K562 (cell line): ENCODE data around the gene CREG1. TPM values are rescaled to one million over a fixed set of nuclear protein-coding genes. Genes with fewer than 3 reads are reported as not detected.
A peak's percentile ranks its signal among the peaks of the same experiment; 100 is the strongest.

Experiments used
- ATAC-seq: fragments of 200-7000 bp; cut with Tn5 transposase; 3 replicates; pipeline ENCODE4 v1.9.1; 2020; ENCODE audit warnings: moderate library complexity
- BruUV-seq: library from RNA; stranded (reverse); fragments of 400-500 nt; replicated peaks from 2 replicates; lab custom pipeline; 2021; lab: Mats Ljungman, UMichigan
- CTCF ChIA-PET: fragments of 300-600 bp; formaldehyde crosslinking; extraction: SDS; loops from one replicate; lab custom pipeline; 2021; ENCODE audit warnings: low intra/inter-chr PET ratio; lab: Yijun Ruan, JAX
- POLR2A ChIA-PET: fragments of 300-600, 350-650 bp; sonication (Branson Sonifier 250); formaldehyde crosslinking; extraction: SDS; loops from one replicate; lab custom pipeline; 2021; ENCODE audit warnings: antibody characterized with exemption, inconsistent platforms; lab: Yijun Ruan, JAX
- DNase-seq, 4 experiments: peaks; one replicate each; pipeline versions ENCODE4 v3.0.0 to v3.0.0-alpha.2; 2011 to 2018; ENCODE audit warnings: low spot score in 3 of 4, mixed read lengths in 3 of 4; ENCODE audit errors: extremely low read depth in 1 of 4
- FAIRE-seq: peaks from 2 replicates; lab custom pipeline; 2011; peaks lifted over from hg19 to GRCh38; lab: Jason Lieb, UNC
- H2AFZ ChIP-seq: 2 replicates; pipeline ENCODE4 v1.6.0; 2011; ENCODE audit warnings: low read depth, low read length, control low read depth, inconsistent platforms
- H3K27ac ChIP-seq: fragments of 200-600 bp; 3 replicates; pipeline ENCODE4 v1.8.0; 2011; ENCODE audit warnings: low read depth, mild to moderate bottlenecking, control low read depth, inconsistent platforms, low read length, moderate library complexity, mixed read lengths; ENCODE audit errors: extremely low read depth
- H3K27me3 ChIP-seq, 2 experiments: fragments of 300-600 bp in 1 of 2; 2 replicates in 1 of 2; 3 replicates in 1 of 2; pipeline versions ENCODE4 v1.6.0 to v1.8.0; 2011; ENCODE audit warnings: inconsistent platforms in 2 of 2, low read length in 2 of 2, mild to moderate bottlenecking in 1 of 2, mixed read lengths in 1 of 2, moderate library complexity in 1 of 2; ENCODE audit not compliant: control insufficient read depth in 2 of 2, insufficient read depth in 2 of 2
- H3K36me3 ChIP-seq: fragments of 300-600 bp; 3 replicates; pipeline ENCODE4 v1.8.0; 2011; ENCODE audit warnings: mild to moderate bottlenecking, low read length, inconsistent platforms; ENCODE audit not compliant: control insufficient read depth, insufficient read depth
- H3K4me1 ChIP-seq, 2 experiments: fragments of 200-600 bp in 1 of 2; replicated peaks in 1 of 2; 2 replicates in 1 of 2; 3 replicates in 1 of 2; pipeline versions ENCODE4 v1.5.1 to v1.8.0; 2011; ENCODE audit warnings: inconsistent platforms in 2 of 2, low read length in 2 of 2, mild to moderate bottlenecking in 1 of 2, mixed read lengths in 1 of 2, moderate library complexity in 1 of 2; ENCODE audit not compliant: control insufficient read depth in 2 of 2, insufficient read depth in 2 of 2
- H3K4me2 ChIP-seq: 2 replicates; pipeline ENCODE4 v1.6.1; 2011; ENCODE audit warnings: low read length, control low read depth, inconsistent platforms, mixed read lengths; ENCODE audit not compliant: insufficient read depth
- H3K4me3 ChIP-seq: fragments of 200-600 bp; sonication (generic), shearing (Covaris generic); 2 replicates; pipeline ENCODE4 v1.5.1; 2016; ENCODE audit warnings: control low read depth, inconsistent platforms
- H3K79me2 ChIP-seq: fragments of 200-600 bp; 3 replicates; pipeline ENCODE4 v1.8.0; 2011; ENCODE audit warnings: low read length, inconsistent platforms; ENCODE audit not compliant: control insufficient read depth, insufficient read depth
- H3K9ac ChIP-seq, 2 experiments: 2 replicates each; pipeline versions ENCODE4 v1.6.0 to v1.6.1; 2011; ENCODE audit warnings: low read depth in 2 of 2, low read length in 2 of 2, control low read depth in 1 of 2, inconsistent platforms in 1 of 2, mild to moderate bottlenecking in 1 of 2, mixed read lengths in 1 of 2; ENCODE audit not compliant: insufficient read depth in 1 of 2
- H3K9me1 ChIP-seq: one replicate; pipeline ENCODE4 v1.6.0; 2011; ENCODE audit warnings: inconsistent platforms, mild to moderate bottlenecking, low read length, moderate library complexity; ENCODE audit not compliant: control insufficient read depth, insufficient read depth
- H3K9me3 ChIP-seq: replicated peaks from 2 replicates; pipeline ENCODE4 v1.5.1; 2011; ENCODE audit warnings: low read depth, low read length, inconsistent platforms; ENCODE audit not compliant: control insufficient read depth, insufficient read depth
- H4K20me1 ChIP-seq: replicated peaks from 2 replicates; pipeline ENCODE4 v1.6.1; 2011; ENCODE audit warnings: low read length, inconsistent platforms, mixed read lengths; ENCODE audit not compliant: control insufficient read depth, insufficient read depth
- CC2D1A ChIP-seq: fragments of 450-650 bp; IDR thresholded peaks from 2 replicates; pipeline ENCODE4 v1.6.1; 2017; ENCODE audit warnings: mild to moderate bottlenecking
- MCM5 ChIP-seq: fragments of 450-650 bp; IDR thresholded peaks from 2 replicates; pipeline ENCODE4 v1.6.1; 2016; ENCODE audit warnings: low read depth
- MCM7 ChIP-seq, 2 experiments: fragments of 450-650 bp; IDR thresholded peaks; 2 replicates each; pipeline ENCODE4 v1.6.1; 2016 to 2018
- NBN ChIP-seq: fragments of 450-650 bp; IDR thresholded peaks from 2 replicates; pipeline ENCODE4 v1.6.1; 2016; ENCODE audit warnings: low read depth, mild to moderate bottlenecking
- RCOR1 ChIP-seq, 2 experiments: IDR thresholded peaks; 2 replicates each; pipeline ENCODE4 v1.6.1; 2012; ENCODE audit warnings: low read depth in 2 of 2, low read length in 2 of 2, borderline replicate concordance in 1 of 2, improper control_type of control experiment in 1 of 2
- SAFB ChIP-seq: fragments of 200-400 bp; formaldehyde crosslinking; IDR thresholded peaks from 2 replicates; pipeline ENCODE4 v1.6.1; 2017; ENCODE audit warnings: low read depth, low read length, borderline replicate concordance
- SETDB1 ChIP-seq: IDR thresholded peaks from one replicate; pipeline ENCODE4 v1.6.1; 2012; ENCODE audit warnings: low read length, control low read depth, inconsistent platforms
- ZNF217 ChIP-seq: sonication (generic); formaldehyde crosslinking; IDR thresholded peaks from 2 replicates; pipeline ENCODE4 v1.8.0; 2022; ENCODE audit warnings: mild to moderate bottlenecking, missing genetic modification reagents
- ZNF253 ChIP-seq: fragments of 250-450 bp; sonication (Bioruptor Pico); conservative IDR thresholded peaks from 2 replicates; pipeline ENCODE4 v1.6.1; 2021; ENCODE audit warnings: mild to moderate bottlenecking
- ZNF699 ChIP-seq: fragments of 250-450 bp; sonication (Bioruptor Pico); IDR thresholded peaks from 2 replicates; pipeline ENCODE4 v1.8.0; 2021; ENCODE audit warnings: mild to moderate bottlenecking, moderate library complexity; ENCODE audit not compliant: insufficient replicate concordance
- ZSCAN32 ChIP-seq: fragments of 450-650 bp; formaldehyde crosslinking; IDR thresholded peaks from 2 replicates; pipeline ENCODE4 v1.4.0; 2020; ENCODE audit warnings: mild to moderate bottlenecking, moderate library complexity
- WGBS: fragments of 100-300 bp; shearing (Covaris generic); methylation state at CpG from one replicate; pipeline ENCODE4 v1.1.6; 2016; ENCODE audit warnings: low coverage, mixed read lengths; ENCODE audit not compliant: insufficient coverage; ENCODE audit errors: missing lambda C conversion rate; 5-methylcytosine and 5-hydroxymethylcytosine counted together
- in situ Hi-C: fragments of 300-500 bp; cut with MboI; formaldehyde crosslinking; loops from 4 replicates; pipeline ENCODE4 v1.15.0; 2018; ENCODE audit warnings: inconsistent platforms, mixed read lengths
- intact Hi-C: fragments of 100-400 bp; cut with micrococcal nuclease; formaldehyde crosslinking; loops from 2 replicates; pipeline ENCODE4 v1.14.2; 2022
- polyA plus RNA-seq, 8 experiments: library from polyadenylated mRNA; depleted of rRNA in 4 of 8; stranded (reverse) in 5 of 8; unstranded in 3 of 8; fragments of >200 nt; fragmentation: Nextera tagmentation in 2 of 8; fragmentation: Illumina TruSeq in 1 of 8; extraction: Ambion mirVana in 2 of 8; extraction: Trizol in 1 of 8; gene quantifications; 2 replicates each; pipeline versions ENCODE4 v1.2.1 to v1.2.3, GENCODE V29; 2011 to 2014; ENCODE audit warnings: inconsistent platforms in 1 of 8, missing spikeins in 1 of 8
- total RNA-seq, 7 experiments: library from RNA; depleted of rRNA in 6 of 7; stranded (reverse); fragments of >200 nt in 6 of 7; fragmentation: Illumina TruSeq in 2 of 7; extraction: Trizol in 2 of 7; gene quantifications; 2 replicates each; pipeline versions ENCODE4 v1.2.1 to v1.2.3, GENCODE V29; 2011 to 2021; ENCODE audit warnings: low replicate concordance in 1 of 7
- TF ChIP-seq, protein P1 (sequence below): fragments of 450-650 bp; conservative IDR thresholded peaks from 2 replicates; pipeline ENCODE4 v1.6.1; 2016; ENCODE audit warnings: missing genetic modification characterization, low read depth, mild to moderate bottlenecking, control low read depth, missing compliant biosample characterization
- TF ChIP-seq, protein P2 (sequence below): fragments of 450-650 bp; formaldehyde crosslinking; IDR thresholded peaks from 2 replicates; pipeline ENCODE4 v1.4.0; 2020; ENCODE audit warnings: mild to moderate bottlenecking, moderate library complexity

CREG1 gene
- total and polyA plus RNA-seq, 9 of the 15 experiments (the other 6 are each of a cell fraction or from before 2014, with no cell fraction given): 45.7 to 272 (median 161) TPM

DNA sequence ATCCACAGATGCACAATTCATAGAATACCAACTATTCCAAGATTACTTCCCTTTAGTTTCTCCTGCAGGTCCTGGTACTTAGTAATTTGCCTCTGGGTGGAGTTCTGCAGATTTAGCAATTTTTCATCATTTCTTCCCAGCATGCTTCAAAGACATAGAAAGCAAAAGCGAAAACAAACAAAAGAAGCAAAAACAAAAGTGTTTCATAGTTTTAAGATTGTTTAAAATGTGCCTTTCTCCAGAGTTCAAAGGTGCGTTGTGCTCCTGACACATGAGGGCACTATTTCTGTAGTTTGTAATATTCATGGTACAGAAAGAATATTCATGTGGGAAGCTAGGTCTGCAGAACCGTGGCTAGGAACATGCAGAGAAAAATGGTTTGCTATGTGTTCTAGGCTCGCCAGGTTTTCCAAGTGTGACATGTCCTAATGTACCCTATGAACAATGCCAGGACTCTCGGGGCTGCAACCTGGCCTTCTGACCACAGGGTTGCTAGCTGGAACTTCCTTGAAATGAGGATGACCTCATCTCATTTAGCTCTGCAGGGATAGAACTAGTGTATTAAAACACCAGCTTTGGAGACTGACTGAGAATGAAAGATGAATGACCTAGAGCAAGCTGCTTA, 46.5 kb upstream of the CREG1 start:
- BruUV-seq: no TSS peak
- peak overlapping the region; percentile 86 for H2AFZ ChIP-seq
- ChIA-PET POLR2A (interaction anchor here (0.6 to 1.5 kb wide), 11 partner anchors 9 to 1738 kb away, joined by 3 to 5 read pairs (median 3); no protein-coding TSS in a partner anchor), CTCF (interaction anchor here (0.6 to 2.6 kb wide), 3 partner anchors 85 to 626 kb away, joined by 3 to 45 read pairs (median 4); no protein-coding TSS in a partner anchor)
- peaks cover 3% of the 10 kb centered on the region; the same call in 1 of the 2 replicates for H3K9me3 ChIP-seq
- H4K20me1 ChIP-seq: no peaks in the 10 kb centered on the region
- intact Hi-C loops (loop anchor here (1.0 to 10.0 kb wide), 5 partner anchors 17 to 485 kb away; no protein-coding TSS in a partner anchor), in situ Hi-C loops (loop anchor here (5.0 kb wide), 1 partner anchor 92 kb away; no protein-coding TSS in a partner anchor)
- 2% methylated on average over 5 of the region's 5 CpGs for WGBS
- H3K9ac ChIP-seq: 0 out of 4 replicates have a peak overlapping the region, but pooled peaks of 1 of the 2 experiments have one; percentile 1
- H3K79me2 ChIP-seq: no peaks in the 10 kb centered on the region
- peak; percentile 87 for ATAC-seq
- no peak overlapping the region for H3K4me3 ChIP-seq
- peaks cover 13 to 22% of the 10 kb centered on the region in 2 experiments; a peak in 4 of 5 replicates for H3K4me1 ChIP-seq
- FAIRE-seq: peak; percentile 92
- DNase-seq: peak; percentile 46 to 72 (median 57)
- H3K4me2 ChIP-seq: peak overlapping the region; percentile 61
- H3K36me3 ChIP-seq: no peaks in the 10 kb centered on the region
- H3K27me3 ChIP-seq: no peaks in the 10 kb centered on the region
- 0 out of 3 replicates have a peak overlapping the region, but pooled peaks have one; percentile 19 for H3K27ac ChIP-seq
- no peaks in the 10 kb centered on the region for H3K9me1 ChIP-seq
- no peak for TF ChIP-seq ZNF217 (CRISPR knock-in tag)
- no peak for TF ChIP-seq SETDB1
- no peak for TF ChIP-seq MCM5
- peak in 1 of 2 experiments; percentile 47; a peak in 2 of 4 replicates for TF ChIP-seq RCOR1 (IDR thresholded peaks at IDR 0.05; ENCODE audit: borderline replicate concordance in 1 of 2, low read depth in 2 of 2, low read length in 2 of 2)
- peak; percentile 61; the same call in 1 of the 2 replicates for TF ChIP-seq CC2D1A
- no peak for TF ChIP-seq ZNF253 (CRISPR knock-in tag)
- peak; percentile 44; the same call in 1 of the 2 replicates for TF ChIP-seq NBN
- TF ChIP-seq ZSCAN32 (CRISPR knock-in tag): no peak
- no peak for TF ChIP-seq ZNF699 (CRISPR knock-in tag)
- TF ChIP-seq, protein P1, sequence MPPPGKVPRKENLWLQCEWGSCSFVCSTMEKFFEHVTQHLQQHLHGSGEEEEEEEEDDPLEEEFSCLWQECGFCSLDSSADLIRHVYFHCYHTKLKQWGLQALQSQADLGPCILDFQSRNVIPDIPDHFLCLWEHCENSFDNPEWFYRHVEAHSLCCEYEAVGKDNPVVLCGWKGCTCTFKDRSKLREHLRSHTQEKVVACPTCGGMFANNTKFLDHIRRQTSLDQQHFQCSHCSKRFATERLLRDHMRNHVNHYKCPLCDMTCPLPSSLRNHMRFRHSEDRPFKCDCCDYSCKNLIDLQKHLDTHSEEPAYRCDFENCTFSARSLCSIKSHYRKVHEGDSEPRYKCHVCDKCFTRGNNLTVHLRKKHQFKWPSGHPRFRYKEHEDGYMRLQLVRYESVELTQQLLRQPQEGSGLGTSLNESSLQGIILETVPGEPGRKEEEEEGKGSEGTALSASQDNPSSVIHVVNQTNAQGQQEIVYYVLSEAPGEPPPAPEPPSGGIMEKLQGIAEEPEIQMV (tag): no peak
- no peak for TF ChIP-seq MCM7 (IDR thresholded peaks at IDR 0.05)
- TF ChIP-seq SAFB: no peak
- TF ChIP-seq, protein P2, sequence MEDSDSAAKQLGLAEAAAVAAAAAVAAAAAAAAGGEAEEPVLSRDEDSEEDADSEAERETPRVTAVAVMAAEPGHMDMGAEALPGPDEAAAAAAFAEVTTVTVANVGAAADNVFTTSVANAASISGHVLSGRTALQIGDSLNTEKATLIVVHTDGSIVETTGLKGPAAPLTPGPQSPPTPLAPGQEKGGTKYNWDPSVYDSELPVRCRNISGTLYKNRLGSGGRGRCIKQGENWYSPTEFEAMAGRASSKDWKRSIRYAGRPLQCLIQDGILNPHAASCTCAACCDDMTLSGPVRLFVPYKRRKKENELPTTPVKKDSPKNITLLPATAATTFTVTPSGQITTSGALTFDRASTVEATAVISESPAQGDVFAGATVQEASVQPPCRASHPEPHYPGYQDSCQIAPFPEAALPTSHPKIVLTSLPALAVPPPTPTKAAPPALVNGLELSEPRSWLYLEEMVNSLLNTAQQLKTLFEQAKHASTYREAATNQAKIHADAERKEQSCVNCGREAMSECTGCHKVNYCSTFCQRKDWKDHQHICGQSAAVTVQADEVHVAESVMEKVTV (CRISPR knock-in tag): peak; percentile 87
